NT2/D1 (cell line): ENCODE data around the gene GLTP.

Source experiments
- DNase-seq: peaks from one replicate; pipeline ENCODE4 v3.0.0-alpha.2; 2011; ENCODE audit warnings: low read depth, low spot score
- H3K27me3 ChIP-seq: 2 replicates; pipeline ENCODE4 v1.6.0; 2011; ENCODE audit warnings: mild to moderate bottlenecking; ENCODE audit not compliant: insufficient read length, insufficient read depth
- H3K36me3 ChIP-seq: 2 replicates; pipeline ENCODE4 v1.6.1; 2011; ENCODE audit warnings: mild to moderate bottlenecking, low read length, mixed read lengths; ENCODE audit not compliant: insufficient read depth, insufficient read length
- H3K4me1 ChIP-seq: 2 replicates; pipeline ENCODE4 v1.5.1; 2011; ENCODE audit not compliant: insufficient read depth, insufficient read length
- H3K4me3 ChIP-seq: 2 replicates; pipeline ENCODE4 v1.5.1; 2011; ENCODE audit warnings: low read depth; ENCODE audit not compliant: insufficient read length
- H3K9ac ChIP-seq: 2 replicates; pipeline ENCODE4 v1.6.0; 2011; ENCODE audit warnings: low read depth; ENCODE audit not compliant: insufficient read length
- H3K9me3 ChIP-seq: 2 replicates; pipeline ENCODE4 v1.5.1; 2011; ENCODE audit warnings: mild to moderate bottlenecking, low read length; ENCODE audit not compliant: insufficient read depth
- SUZ12 ChIP-seq: IDR thresholded peaks from 2 replicates; pipeline ENCODE4 v1.6.1; 2011; ENCODE audit not compliant: insufficient read length, insufficient read depth; ENCODE audit errors: extremely low read depth
- YY1 ChIP-seq: IDR thresholded peaks from 2 replicates; pipeline ENCODE4 v1.6.1; 2011; ENCODE audit not compliant: insufficient read length, insufficient read depth
- ZNF274 ChIP-seq: IDR thresholded peaks from 2 replicates; pipeline ENCODE4 v1.6.1; 2011; ENCODE audit warnings: mild to moderate bottlenecking, low read depth, low read length

Gene GLTP

DNA sequence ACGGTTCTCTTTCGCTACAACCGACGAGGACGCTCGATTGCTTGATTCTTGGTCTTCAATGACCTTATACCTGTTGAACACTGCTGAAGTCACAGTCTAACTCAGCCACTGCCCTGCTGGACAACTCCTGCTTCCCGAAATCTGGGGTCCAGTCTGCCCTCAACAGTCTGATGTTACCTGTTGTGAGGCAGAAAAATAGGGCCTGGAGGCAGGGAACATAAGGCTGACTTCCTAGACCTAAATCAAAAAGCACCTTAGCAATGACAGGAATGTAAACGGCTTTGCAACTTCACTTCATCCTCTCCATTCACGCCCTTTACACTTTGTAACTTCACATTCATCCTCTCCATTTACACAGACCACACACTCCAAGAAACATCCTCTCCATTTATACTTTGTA is 597 bp upstream of the GLTP start:
- peak overlapping the region; percentile 82 for H3K9ac ChIP-seq
- peaks cover 3% of the 10 kb centered on the region for H3K27me3 ChIP-seq
- H3K9me3 ChIP-seq = no peaks in the 10 kb centered on the region
- H3K4me3 ChIP-seq = peak overlapping the region; percentile 53
- peaks cover 13% of the 10 kb centered on the region for H3K4me1 ChIP-seq
- no peaks in the 10 kb centered on the region for H3K36me3 ChIP-seq
- no peak for TF ChIP-seq YY1
- TF ChIP-seq SUZ12 = no peak
- TF ChIP-seq ZNF274 = no peak
- peak; percentile 43 for DNase-seq

- peak overlapping the region; percentile 86 for H3K9ac ChIP-seq
- no peak for DNase-seq
Observed at GRCh38 chr12:109879351-109880042, 844 bp downstream of the GLTP start.

DNA sequence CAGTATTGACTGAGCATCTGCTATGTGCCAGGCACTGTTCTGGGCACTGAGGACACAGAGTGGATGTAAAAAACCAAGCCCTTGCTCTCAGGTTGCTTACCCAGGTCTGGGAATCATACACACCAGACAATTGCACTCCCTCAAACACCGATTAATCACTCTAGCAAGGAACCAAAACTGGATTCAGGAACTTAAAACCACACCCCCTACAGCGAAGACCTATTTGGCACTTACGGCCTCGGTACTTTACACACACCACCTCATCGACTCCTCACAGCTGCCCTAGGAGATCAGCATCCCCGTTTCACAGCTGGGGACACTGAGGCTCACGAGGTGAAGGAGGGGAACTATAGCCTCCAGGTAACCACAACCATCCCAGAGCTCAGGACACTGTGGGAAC is 1.6 kb downstream of the GLTP start:
- H3K9ac ChIP-seq = peak overlapping the region; percentile 86
- TF ChIP-seq SUZ12 (no peak), ZNF274 (no peak), YY1 (no peak)
- no peaks in the 10 kb centered on the region for H3K9me3 ChIP-seq
- H3K4me1 ChIP-seq = peaks cover 13% of the 10 kb centered on the region
- H3K27me3 ChIP-seq = peaks cover 3% of the 10 kb centered on the region
- H3K4me3 ChIP-seq = peak overlapping the region; percentile 76
- DNase-seq = no peak
- no peaks in the 10 kb centered on the region for H3K36me3 ChIP-seq

More at GRCh38 chr12:109879351-109880042, 844 bp downstream of the GLTP start:
- peak overlapping the region; percentile 76 for H3K4me3 ChIP-seq
- no peak for TF ChIP-seq YY1
- TF ChIP-seq SUZ12 = no peak
- TF ChIP-seq ZNF274 = no peak
- H3K27me3 ChIP-seq = peaks cover 3% of the 10 kb centered on the region
- no peaks in the 10 kb centered on the region for H3K9me3 ChIP-seq
- H3K4me1 ChIP-seq = peaks cover 13% of the 10 kb centered on the region
- H3K36me3 ChIP-seq = no peaks in the 10 kb centered on the region

- TF ChIP-seq YY1 (no peak), SUZ12 (no peak), ZNF274 (no peak)
- peaks cover 3% of the 10 kb centered on the region for H3K27me3 ChIP-seq
- DNase-seq = no peak
- H3K9me3 ChIP-seq = no peaks in the 10 kb centered on the region
- H3K36me3 ChIP-seq = no peaks in the 10 kb centered on the region
- no peak overlapping the region for H3K9ac ChIP-seq
- H3K4me3 ChIP-seq = no peak overlapping the region
- H3K4me1 ChIP-seq = peaks cover 13% of the 10 kb centered on the region
Observed at GRCh38 chr12:109878247-109878625, 2.1 kb downstream of the GLTP start.

GRCh38 chr12:109877504-109878246 is 2.7 kb downstream of the GLTP start:
- Histone ChIP-seq H3K9ac (no peak overlapping the region), H3K27me3 (peaks cover 3% of the 10 kb centered on the region), H3K9me3 (no peaks in the 10 kb centered on the region), H3K4me1 (peaks cover 13% of the 10 kb centered on the region), H3K36me3 (peaks cover 2% of the 10 kb centered on the region), H3K4me3 (no peak overlapping the region)
- TF ChIP-seq SUZ12 = no peak
- no peak for DNase-seq

GRCh38 chr12:109876406-109876805 is 3.9 kb downstream of the GLTP start:
- peaks cover 11% of the 10 kb centered on the region for H3K36me3 ChIP-seq
- peaks cover 18% of the 10 kb centered on the region for H3K4me1 ChIP-seq
- H3K9me3 ChIP-seq = no peaks in the 10 kb centered on the region
- H3K27me3 ChIP-seq = peaks cover 3% of the 10 kb centered on the region
- H3K4me3 ChIP-seq = no peak overlapping the region
- no peak for TF ChIP-seq ZNF274
- TF ChIP-seq SUZ12 = no peak
- TF ChIP-seq YY1 = no peak
- H3K9ac ChIP-seq = no peak overlapping the region
- DNase-seq = no peak

GRCh38 chr12:109875572-109876131 is 4.7 kb downstream of the GLTP start:
- DNase-seq = no peak
- Histone ChIP-seq H3K4me3 (no peak overlapping the region), H3K4me1 (peaks cover 15% of the 10 kb centered on the region), H3K9me3 (no peaks in the 10 kb centered on the region), H3K9ac (no peak overlapping the region), H3K36me3 (peaks cover 11% of the 10 kb centered on the region), H3K27me3 (peaks cover 3% of the 10 kb centered on the region)
- TF ChIP-seq SUZ12 = no peak
- TF ChIP-seq YY1 = no peak
- no peak for TF ChIP-seq ZNF274
